ENCODE measurements around the gene PLCXD3.

PLCXD3 gene

DNA sequence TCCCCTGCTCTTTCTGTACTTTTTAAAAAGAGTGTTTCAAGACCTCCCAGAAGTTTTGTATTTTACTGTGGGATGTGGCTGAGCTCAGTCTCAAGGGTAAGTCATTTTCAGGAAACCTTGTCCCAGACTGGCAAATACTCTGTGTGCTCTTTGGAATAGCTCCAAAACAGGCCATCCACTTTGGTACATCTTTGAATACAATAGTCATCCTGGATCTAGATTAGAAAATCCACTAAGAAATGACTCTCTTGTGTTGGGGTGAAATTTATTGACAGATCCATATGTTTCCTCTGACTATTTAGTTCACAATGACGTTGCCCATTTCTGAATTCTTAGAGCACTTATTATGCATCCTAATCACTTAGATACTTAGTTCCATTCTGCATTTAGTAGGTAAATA, 95.2 kb downstream of the PLCXD3 start:
- no peak for DNase-seq (ENCODE audit: low read depth, low spot score)

DNA sequence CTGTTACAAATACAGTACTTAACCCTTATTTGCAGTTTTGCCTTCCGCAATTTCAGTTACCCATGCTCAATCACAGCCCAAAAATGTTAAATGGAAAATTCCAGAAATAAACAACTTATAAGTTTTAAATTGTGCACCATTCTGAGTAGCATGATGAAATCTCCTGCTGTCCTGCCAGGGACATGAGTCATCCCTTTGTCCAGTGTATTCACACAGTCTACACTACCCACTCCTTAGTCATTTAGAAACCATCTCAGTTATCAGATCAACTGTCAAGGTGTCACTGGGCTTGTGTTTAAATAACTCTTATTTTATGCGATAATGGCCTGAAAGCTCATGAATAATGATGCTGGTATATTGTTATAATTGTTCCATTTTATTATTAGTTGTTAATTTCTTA, 95.8 kb downstream of the PLCXD3 start:
- no peak for DNase-seq (ENCODE audit: low read depth, low spot score)

DNA sequence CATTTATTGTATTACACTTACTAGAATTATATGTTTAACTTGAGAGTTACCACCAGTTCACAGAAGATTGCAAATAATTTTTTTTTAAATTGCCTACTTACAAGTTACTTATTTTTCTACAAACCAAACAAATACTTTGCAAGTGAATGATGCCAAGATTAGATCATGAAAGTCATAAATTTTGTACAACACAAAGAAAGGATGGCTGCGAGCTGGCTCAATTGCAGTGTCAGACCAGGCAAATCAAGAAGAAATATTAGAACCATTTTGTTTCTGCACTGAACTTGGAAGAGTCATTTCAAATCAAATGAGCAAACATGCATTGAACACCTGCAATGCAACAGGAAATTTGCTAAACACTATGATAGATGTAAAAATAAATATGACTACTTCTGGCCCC, 97.3 kb downstream of the PLCXD3 start:
- DNase-seq (ENCODE audit: low read depth, low spot score), result no peak

DNA sequence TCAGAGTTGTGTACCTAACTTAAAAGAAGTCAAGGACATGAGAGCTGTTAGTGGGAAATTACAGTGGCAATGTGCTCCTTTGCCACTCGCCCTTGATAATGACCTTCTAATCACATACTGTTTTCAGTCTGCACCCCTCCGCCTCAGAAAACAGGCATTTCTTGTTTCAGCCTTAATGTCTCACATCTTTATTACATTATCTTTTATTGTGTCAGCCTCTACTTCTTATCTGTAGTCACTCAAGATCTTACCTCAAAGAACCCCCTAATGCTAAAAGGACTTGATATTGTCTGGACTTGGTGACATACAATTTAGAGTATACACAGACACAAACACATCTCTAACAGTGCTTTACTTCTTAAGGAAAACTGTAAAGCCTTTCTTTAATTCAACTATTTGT, 97.9 kb downstream of the PLCXD3 start:
- no peak for DNase-seq (ENCODE audit: low read depth, low spot score)

DNA sequence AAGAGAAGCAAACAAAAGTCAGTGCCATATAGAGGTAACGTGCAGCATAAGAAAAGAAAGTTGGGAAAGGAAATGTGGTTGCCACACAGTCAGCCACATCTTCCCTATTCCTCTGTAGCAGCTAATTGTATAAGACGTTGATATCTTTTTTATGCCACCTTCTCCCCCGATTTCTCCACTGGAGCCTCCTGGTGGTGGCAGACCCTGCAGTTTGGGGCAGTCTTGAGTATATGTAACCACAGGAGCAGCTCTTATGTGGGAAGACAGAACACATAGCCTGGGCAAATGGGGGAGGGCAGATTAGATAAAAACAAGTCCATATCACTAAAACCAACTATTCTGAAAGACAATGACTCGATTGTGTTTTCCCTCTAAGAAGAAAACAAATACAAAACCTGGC, 99.7 kb downstream of the PLCXD3 start:
- no peak for DNase-seq (ENCODE audit: low read depth, low spot score)

DNA sequence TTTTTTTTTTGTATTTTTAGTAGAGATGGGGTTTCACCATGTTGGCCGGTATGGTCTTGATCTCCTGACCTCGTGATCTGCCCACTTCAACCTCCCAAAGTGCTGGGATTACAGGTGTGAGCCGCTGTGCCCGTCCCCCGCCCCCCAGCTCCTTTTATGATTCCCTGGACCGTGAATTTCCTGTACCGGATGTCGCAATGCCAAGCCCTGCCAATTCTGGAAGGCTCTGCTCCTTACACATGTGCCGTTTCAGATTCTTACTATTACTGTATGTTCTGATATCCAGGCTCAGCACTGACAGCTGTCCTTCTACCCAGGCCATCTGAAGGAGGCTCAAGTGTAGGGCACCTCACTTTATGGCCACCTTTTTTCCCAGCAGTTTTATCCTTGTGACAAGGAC, 100.1 kb downstream of the PLCXD3 start:
- no peak for DNase-seq (ENCODE audit: low read depth, low spot score)

DNA sequence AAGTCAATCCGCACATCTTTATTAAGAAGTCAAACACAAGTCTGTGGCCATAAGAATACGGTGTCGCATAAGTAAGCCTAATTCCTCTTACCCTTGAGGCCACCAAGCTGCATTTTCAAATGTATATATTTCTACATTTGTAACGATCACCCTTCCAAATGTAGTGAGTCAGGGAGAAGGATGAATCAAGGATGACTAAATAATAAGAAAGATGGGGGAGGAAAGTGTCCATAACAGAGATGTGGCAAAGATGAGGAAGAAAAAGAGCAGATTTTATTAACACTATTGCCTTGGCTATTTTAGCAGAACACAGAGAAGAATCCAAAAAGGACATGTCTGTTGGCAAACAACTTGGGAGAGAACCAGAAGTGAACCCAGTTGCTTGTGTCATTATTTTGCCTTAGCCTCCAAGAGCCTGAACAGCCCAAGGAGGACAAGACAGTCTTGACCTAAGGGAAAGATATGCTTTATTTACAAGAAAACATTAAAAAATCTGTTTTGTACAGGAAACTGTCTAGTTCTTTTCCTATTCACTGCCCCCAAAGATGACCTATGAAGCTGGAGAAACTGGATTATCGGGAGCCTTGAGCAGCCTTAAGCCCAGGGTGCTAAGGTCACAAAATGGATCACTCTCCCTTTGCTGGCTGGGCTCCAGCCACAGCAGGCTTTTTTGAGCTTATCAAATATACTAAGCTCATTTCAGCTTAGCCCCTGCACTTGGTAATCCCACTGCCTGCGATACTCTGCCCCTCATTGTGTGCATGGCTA, 101.5 kb downstream of the PLCXD3 start:
- DNase-seq (ENCODE audit: low read depth, low spot score), result no peak

DNA sequence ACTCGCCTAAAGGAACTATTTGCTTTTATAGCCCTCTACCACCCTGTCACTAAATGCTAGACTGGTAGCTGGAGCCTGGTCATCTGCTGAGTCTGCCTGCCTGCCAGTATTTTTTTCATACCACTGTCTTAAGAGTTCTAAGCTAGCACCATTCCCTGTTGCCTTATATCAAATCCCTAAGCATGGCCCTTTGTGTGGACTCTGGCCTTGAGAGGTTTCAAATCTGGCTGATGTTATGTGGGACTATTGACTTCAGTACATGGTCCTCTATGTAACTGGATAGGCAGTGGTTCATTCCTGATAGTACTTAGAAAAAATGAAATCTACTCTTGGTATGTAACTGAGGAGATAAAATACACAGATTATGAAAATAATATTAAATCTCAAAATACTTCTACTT, 103.5 kb downstream of the PLCXD3 start:
- no peak for DNase-seq (ENCODE audit: low read depth, low spot score)

DNA sequence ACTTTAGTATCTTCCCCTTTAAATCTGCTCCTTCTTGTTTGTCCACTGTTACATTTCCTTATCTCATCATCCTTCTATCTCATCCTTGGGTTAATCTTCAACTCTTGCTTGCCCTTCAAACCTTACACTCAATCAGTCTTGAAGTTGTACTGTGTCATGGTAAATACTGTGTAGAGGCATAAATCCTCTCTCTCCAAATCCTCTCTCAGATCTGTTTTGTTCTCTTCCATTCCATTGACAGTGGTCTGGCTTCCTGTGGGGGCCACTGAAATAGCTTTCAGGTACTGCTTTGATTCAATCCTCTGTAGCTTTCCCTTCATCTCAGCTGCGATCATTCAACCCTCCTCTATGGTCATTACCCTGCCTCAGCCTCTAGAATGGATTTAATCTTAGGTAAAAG, 104.0 kb downstream of the PLCXD3 start:
- no peak for DNase-seq (ENCODE audit: low read depth, low spot score)

DNA sequence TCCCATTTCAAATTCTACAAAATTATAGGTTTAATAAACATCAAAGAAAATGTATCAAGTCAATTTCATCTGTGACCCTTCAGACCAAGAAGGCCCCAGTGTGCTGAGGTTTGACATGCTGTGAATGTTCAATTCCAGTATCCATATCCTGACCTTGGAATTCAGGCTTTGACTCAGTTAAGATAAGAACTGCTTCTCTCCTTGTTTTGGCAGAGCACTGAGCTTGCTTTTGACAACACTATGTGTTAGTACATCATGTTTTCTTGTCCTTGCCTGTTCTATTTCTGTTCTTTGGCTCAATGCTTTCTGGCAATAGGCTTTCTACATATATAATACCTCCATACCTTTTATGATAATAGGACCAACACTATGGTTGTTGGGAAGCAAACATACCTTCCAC, 105.6 kb downstream of the PLCXD3 start:
- DNase-seq (ENCODE audit: low read depth, low spot score), result no peak

DNA sequence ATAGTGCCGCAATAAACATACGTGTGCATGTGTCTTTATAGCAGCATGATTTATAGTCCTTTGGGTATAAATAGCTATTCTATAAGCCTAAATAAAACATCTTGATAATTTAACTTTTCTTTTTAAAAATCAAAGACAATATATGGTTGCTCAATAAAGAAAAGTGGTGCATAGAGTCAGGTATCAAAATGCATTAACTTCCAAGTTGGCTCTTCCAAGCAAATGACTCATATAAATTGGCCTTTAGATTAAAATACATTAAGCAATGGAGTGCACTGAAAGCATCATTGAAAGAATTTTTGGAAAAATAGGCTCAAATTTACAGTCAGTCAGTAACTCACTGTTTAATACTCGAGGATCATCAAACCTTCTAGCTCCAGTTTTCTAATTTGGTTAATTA, 106.6 kb downstream of the PLCXD3 start:
- DNase-seq (ENCODE audit: low read depth, low spot score), result no peak

DNA sequence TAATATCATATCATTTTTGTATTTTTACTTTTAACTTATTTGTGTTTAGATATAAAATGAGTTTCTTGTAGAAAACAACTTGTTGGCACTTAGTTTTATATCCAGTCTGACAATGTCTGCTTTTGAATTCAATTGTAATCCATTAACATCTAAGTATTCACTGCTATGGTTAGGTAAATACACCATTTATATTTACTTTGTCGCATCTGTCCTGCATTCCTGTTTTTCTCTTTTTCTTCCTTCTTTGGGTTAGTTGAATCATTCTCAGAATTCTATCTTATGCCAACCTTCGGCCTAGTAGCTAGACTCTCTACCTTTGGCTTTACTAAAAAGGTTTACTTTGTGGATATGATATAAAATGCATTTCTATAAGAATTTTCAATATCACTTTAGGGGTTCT, 107.6 kb downstream of the PLCXD3 start:
- no peak for DNase-seq (ENCODE audit: low read depth, low spot score)

DNA sequence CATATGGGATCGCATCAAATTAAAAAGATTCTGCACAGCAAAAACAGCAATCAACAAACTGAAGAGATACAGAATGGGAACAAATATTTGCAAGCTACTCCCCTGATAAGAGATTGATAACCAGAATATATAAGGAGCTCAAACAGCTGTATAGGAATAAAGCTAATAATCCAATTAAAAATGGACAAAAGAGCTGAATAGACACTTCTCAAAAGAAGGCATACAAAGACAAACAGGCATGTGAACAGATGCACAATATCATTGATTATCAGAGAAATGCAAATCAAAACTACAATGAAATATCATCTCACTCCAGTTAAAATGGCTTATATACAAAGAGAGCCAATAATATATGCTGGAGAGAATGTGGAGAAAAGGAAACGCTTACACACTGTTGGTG, 110.6 kb downstream of the PLCXD3 start:
- DNase-seq (ENCODE audit: low read depth, low spot score), result no peak

DNA sequence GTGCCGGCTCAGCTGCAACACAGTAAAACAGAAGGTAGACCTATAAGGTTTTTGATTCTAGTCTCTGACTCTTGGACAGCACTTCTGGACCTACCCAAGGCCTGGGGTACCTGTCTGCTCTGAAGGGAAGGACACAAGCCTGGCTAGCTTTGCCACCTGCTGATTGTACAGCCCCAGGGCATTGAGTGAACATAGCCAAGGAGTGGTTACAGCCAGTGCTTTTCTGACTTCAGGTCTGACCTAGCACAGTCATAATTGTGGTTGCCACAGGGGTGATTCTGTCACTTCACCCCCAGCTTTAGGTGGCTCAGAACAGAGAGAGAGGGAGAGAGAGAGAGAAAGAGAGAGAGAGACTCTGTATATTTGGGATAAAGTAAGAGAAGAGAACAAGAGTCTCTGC, 118.4 kb downstream of the PLCXD3 start:
- no peak for DNase-seq (ENCODE audit: low read depth, low spot score)

DNA sequence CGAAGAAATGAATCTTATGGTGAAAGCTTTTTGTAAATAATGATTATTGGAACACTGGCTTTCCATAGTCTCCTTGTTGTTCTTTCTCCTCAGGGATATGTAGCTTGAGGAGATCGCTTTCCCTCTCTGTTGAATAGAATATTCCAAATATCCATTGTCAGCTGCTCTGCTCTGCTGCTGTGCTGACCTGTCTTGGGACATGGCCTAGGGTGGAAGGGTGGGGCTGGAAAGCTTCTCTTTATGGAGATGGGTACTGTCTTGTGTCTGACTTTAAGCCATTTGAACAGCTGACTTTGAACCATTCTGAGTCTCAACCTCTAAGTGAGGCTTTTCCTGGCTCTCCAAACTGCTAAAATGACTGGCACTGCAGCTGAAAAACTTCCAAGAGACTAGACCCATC, 135.8 kb downstream of the PLCXD3 start:
- DNase-seq (ENCODE audit: low read depth, low spot score), result no peak

DNA sequence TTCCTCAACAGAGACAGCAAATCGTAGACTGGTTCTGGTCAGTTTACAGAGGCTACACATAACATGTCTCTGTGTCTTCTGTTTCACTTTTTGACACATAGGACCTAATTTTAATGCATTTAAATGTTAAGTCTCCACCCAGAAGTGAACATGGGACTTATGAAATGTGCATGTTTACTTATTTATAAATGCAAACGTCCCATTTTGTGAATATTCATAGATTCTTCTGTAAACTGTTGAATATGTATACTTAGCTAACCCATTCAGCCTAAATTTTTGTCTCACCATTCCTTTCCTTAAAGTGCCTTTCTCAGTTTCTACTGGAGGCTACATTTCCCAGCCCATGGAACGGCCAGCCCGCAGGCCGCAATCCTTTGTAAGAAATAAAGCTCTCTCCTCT, 137.2 kb downstream of the PLCXD3 start:
- no peak for DNase-seq (ENCODE audit: low read depth, low spot score)

DNA sequence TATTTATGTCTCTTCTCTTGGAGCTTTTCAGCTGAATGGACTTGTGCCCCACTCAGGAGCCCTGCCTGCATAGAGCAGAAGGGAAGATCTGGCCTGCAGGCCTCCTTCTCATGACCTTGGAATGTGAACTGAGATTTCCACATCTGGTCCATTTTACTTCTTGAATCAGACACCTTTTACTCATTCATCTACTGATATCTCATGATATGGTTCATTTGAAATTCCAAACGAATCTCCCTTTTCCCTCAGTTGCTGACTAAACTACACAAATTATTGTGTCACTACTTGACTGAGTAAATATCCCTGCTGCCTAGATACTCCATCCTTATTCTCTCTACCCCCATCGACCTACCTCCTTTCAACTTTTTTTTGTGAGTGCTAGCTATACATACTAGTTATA, 138.7 kb downstream of the PLCXD3 start:
- DNase-seq (ENCODE audit: low read depth, low spot score), result no peak

DNA sequence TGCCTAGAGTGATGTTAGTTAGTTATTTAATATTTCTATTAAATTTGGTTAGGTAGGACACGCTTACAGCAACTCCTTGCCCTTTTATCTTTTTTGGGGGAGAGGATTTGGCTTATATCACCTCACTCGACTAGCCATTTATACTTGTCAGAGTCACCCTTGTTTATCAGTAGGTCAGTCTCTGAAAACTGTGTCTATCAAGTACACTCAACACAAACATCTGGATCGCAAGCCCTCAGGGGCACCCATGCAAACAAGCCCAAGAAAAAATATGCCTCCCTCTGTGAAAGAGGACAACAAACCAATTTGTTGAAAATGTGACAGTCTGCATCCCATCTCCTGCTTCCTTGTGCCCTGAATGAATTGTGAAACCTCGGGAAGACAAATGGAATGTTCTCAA, 139.9 kb downstream of the PLCXD3 start:
- DNase-seq (ENCODE audit: low read depth, low spot score), result no peak

DNA sequence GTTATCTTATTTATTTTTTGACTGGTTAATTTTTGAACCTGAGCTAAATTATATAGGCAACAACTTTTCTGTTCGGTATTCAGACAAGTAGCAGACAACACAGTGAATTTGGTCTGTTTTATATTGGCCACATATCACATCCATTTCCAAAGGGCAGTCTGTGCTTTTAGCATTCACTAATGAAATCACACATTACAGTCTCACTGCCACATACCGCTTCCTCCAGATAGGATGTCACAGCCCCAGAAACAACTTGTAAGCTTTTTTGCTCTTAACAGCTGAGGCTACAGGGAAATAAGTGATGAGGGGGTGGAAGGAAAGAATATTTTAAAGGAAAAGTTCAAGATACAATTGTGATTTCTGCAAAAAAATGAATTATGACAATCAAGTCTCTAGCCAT, 140.6 kb downstream of the PLCXD3 start:
- DNase-seq (ENCODE audit: low read depth, low spot score), result no peak

DNA sequence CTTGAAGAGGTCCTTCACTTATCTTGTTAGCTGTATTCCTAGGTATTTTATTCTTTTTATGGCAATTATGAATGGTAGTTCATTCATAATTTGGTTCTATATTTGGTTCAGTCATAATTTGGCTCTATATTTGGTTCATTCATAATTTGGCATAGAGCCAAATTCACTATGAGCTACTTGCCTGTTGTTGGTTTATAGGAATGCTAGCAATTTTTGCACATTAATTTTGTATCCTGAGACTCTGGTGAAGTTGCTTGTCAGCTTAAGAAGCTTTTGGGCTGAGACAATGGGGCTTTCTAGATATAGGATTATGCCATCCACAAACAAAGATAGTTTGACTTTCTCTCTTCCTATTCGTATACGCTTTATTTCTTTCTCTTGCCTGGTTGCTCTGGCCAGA, 142.2 kb downstream of the PLCXD3 start:
- DNase-seq (ENCODE audit: low read depth, low spot score), result no peak

DNA sequence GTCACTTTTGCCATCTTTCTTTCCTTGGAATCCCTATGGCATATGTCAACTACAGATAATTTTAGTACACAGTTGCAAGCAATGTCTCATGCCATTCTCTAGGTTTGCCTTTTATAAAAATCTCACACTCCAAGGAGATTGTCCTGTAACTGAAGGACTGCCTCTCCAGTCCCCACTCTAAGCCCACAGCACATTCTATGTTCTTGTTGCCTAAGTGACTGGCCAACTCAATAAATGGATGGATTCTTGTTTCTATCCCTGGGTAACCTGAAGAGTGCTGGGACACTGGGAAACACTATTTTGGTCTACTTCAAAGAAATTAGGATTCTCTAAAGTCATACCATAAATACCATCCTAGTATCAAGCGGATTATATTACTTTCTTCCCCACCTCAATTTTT, 145.0 kb downstream of the PLCXD3 start:
- no peak for DNase-seq (ENCODE audit: low read depth, low spot score)

DNA sequence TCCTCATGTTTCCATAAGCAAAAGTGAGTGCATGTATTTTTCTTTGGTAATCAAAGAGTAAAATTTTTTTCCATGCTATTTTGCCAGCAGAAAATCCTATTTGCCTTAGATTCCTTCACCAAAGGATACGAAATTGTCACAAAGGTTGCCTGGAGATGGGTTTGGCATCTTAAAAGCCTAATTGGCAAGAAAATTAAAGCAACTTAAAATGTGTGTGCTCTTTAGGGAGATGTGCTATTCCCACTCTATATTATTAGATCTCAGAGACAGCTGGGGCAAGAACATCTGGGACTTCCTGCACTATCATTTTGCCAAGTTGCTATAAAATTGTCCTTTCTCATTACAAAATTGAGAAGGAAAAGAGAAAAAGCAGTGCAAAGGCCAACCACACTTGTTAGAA, 146.1 kb downstream of the PLCXD3 start:
- DNase-seq (ENCODE audit: low read depth, low spot score), result no peak

DNA sequence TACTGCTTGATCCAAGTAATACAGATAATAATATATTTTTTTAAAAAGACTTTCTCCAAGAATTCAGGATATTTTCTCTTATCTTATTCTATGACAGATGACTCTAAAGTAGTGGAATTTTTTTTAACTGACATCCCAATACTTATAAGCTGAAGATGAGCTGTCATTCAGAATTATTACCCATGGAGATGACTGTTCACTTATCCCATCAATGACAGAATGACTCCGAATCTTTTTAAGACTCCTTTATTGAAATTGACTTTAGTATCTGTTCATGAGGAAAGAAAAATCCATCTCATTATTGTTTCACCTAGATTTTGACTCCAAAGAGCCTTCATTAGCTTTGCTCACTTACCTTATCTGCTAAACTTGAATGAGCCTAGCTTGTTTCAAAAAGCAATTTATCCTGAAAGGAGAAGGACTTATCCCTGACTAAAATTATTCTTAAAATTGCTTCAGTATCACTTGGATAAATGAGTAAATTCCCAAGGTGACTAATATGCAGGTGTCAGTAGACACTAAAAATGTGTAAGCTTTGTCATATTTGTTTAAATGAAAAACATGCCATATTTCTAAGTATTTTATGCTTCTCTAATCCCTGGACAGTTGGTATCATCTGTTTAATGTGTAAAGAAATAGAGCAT, 146.9 kb downstream of the PLCXD3 start:
- no peak for DNase-seq (ENCODE audit: low read depth, low spot score)

DNA sequence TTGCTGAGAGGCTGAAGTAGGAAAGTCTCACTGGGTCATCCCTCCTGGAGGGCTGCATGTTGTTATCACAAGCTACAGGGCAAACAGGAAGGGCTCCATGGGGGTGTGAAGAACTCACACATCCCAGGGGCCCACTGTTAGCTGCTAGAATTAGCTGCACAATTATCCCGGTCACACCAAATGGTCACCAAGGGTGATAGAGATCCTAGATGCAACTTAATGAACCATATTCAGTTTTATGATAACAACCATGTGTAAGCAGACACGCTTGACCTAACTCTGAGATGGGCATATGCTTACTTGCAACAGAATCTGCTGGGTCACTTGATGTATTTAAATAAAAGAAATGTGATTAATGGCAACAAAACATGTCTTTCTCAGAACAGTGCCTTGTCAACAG, 153.6 kb downstream of the PLCXD3 start:
- DNase-seq (ENCODE audit: low read depth, low spot score), result no peak

Measured in activated naive CD8-positive, alpha-beta T cell treated with anti-CD3 and anti-CD28 coated beads, Interleukin-2, amount 50 U/mL, for 16 hours (primary cell).